BE2C (cell line): ENCODE data around the gene HYAL3.

Experiments
- DNase-seq: peaks from one replicate; pipeline ENCODE4 v3.0.0-alpha.2; 2020
- H3K27me3 ChIP-seq: fragments of 250-450 bp; sonication (Bioruptor Pico); 2 replicates; pipeline ENCODE4 v1.5.1; 2020; ENCODE audit warnings: mild to moderate bottlenecking
- H3K36me3 ChIP-seq: fragments of 250-450 bp; sonication (Bioruptor Pico); 2 replicates; pipeline ENCODE4 v1.5.1; 2020; ENCODE audit warnings: mild to moderate bottlenecking
- H3K4me1 ChIP-seq: fragments of 250-450 bp; sonication (Bioruptor Pico); 2 replicates; pipeline ENCODE4 v1.5.1; 2020
- H3K4me3 ChIP-seq: 2 replicates; pipeline ENCODE4 v1.5.1; 2011; ENCODE audit warnings: low read depth, low read length
- H3K9me3 ChIP-seq: fragments of 250-450 bp; sonication (Bioruptor Pico); 2 replicates; pipeline ENCODE4 v1.5.1; 2020
- TF ChIP-seq, protein P1 (sequence below): IDR thresholded peaks from 2 replicates; pipeline ENCODE4 v1.5.1; 2012; ENCODE audit warnings: mild to moderate bottlenecking, low read depth, low read length

Gene HYAL3

DNA sequence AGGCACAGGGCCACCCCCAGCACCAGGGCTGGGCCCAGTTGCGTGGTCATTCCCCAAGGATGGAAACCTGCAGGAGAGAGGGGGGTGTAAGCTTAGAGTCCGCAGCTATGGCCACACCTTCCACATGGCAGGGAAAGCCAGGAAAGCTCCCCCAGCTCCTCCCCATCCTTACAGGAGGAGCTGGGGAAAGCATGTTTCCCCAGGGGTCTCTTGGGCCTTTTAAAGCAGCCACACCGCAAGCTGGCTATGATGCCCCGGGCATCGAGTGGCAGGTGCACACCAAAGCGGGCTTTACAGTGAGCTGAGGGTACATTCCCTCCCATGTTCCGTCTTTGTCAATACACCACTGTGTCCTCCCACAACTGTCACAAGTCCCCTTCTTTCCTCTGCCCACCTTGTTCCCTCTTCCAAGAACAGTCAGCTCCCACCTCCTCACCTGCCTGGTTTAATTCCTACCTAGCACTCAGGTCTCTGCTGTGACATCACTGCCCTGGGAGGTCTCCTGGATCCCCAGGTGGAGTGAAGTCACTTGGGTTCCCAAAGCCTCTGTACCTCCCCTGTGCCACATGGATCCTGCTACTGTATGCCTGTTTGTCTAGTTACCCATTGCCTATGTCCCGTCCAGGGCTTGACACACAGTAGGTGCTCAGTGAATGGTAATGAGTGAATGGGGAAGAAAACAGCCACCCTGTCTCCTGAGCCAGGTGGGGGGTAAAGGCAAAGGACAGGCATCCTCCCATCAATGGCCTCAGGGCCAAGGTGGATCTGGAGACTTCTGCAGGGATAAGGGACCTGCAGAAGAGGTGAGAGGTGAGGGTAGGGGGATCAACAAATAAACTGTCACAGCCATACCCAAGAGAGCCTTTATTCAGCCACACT is 3.4 kb downstream of the HYAL3 start:
- no peaks in the 10 kb centered on the region for H3K9me3 ChIP-seq
- TF ChIP-seq, protein P1, sequence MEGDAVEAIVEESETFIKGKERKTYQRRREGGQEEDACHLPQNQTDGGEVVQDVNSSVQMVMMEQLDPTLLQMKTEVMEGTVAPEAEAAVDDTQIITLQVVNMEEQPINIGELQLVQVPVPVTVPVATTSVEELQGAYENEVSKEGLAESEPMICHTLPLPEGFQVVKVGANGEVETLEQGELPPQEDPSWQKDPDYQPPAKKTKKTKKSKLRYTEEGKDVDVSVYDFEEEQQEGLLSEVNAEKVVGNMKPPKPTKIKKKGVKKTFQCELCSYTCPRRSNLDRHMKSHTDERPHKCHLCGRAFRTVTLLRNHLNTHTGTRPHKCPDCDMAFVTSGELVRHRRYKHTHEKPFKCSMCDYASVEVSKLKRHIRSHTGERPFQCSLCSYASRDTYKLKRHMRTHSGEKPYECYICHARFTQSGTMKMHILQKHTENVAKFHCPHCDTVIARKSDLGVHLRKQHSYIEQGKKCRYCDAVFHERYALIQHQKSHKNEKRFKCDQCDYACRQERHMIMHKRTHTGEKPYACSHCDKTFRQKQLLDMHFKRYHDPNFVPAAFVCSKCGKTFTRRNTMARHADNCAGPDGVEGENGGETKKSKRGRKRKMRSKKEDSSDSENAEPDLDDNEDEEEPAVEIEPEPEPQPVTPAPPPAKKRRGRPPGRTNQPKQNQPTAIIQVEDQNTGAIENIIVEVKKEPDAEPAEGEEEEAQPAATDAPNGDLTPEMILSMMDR, result no peak
- H3K36me3 ChIP-seq, result no peaks in the 10 kb centered on the region
- H3K27me3 ChIP-seq, result no peaks in the 10 kb centered on the region
- H3K4me3 ChIP-seq, result no peak overlapping the region
- no peak for DNase-seq
- H3K4me1 ChIP-seq, result no peaks in the 10 kb centered on the region; the same call in 1 of the 2 replicates

DNA sequence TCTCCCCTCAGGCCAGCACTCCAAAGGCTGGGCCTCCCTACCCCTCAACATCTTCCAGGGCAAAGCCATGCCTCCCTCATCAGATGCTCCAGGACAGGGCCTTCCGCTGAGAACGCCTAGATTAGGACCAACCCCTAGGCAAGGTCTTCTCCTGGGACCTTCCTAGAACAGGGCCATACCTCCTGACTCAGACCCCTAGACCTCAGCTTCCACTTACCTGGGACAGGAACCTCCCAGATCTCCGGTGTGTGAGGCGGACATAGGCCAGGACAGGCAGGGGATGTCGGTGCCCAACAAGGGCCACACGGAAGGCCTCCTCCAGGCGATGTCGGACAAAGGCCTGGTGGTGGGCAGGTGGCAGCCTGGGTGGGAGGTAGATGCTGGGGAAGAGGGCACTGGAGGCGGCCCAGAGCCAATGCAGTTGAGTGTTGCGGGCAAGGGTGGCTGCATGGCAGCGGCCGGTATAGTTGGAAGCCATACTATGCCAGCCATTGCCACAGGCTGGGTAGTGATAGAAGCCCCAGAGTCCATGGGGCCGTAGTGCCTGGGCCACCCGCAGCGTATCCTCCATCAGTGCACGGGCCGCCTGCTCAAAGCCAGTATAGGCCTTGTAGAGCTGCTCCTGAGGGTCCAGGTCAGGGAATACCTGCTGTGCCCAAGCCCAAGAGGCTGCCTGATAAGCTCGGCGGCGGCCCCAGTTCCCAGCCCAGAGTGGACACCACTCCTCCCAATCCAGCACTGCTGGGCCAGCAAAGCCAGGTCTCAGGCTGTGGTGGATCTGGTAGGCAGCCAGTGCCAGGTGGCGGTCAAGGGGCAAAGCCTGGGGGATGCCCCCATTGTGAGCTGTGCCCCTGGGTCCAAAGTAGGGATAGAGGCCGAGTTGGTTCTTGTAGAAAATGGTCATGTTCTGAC is 4.5 kb downstream of the HYAL3 start:
- DNase-seq, result no peak
- Histone ChIP-seq H3K36me3 (peaks cover 8% of the 10 kb centered on the region), H3K27me3 (no peaks in the 10 kb centered on the region), H3K4me3 (no peak overlapping the region), H3K9me3 (no peaks in the 10 kb centered on the region), H3K4me1 (no peaks in the 10 kb centered on the region; the same call in 1 of the 2 replicates)
- TF ChIP-seq, protein P1, result no peak

DNA sequence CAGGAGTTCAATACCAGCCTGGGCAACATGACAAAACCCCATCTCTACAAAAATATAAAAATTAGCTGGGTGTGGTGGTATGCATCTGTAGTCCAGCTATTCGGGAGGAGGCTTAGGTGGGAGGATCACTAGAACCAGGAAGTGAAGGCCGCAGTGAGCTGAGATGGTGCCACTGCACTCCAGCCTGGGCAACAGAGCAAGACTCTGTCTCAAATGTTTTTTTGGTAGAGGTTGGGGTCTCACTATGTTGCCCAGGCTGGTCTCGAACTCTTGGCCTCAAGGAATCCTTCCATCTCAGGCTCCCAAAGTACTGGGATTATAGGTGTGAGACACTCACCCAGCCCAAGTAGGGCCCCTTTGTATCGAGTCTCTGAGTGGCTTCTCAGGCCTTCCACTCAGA is 5.1 kb downstream of the HYAL3 start:
- H3K27me3 ChIP-seq, result no peaks in the 10 kb centered on the region
- H3K4me1 ChIP-seq, result no peaks in the 10 kb centered on the region
- H3K9me3 ChIP-seq, result no peaks in the 10 kb centered on the region
- TF ChIP-seq, protein P1, result no peak
- DNase-seq, result no peak
- no peak overlapping the region for H3K4me3 ChIP-seq
- H3K36me3 ChIP-seq, result peaks cover 13% of the 10 kb centered on the region

DNA sequence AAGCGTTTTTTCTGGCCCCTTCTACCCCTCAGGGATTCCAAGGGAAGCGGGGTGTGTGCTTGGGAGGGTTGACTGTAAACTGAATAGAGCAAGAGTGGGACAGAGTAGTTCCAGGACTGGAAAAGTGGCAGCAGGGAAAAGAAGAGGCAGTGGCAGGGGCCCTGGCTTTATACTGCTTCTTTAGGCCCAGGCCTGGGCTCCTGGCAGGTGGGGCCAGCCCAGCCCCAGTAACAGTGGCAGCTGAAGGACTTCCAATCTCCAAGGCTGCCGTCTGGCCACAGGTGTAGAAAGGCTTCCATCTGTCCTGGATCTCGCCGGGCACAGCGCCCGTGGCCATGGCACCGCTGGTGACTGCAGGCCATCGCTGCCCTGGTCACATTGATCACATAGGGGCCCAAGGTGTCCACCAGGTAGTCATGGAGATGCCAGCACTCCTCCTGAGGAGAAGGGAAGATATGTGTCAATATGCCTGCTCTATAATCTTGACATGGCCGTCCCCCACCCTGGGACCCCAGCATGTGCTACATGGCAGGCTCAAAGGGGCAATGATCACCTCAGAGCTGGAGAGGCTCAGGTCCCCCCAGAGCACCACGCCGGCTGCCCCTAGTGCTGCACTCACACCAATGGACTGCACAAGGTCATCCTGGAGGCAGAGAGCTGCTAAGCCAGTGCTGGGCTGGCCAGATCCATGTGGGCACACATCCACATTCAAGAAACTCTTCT is 6.0 kb downstream of the HYAL3 start:
- Histone ChIP-seq H3K36me3 (peaks cover 19% of the 10 kb centered on the region), H3K4me3 (no peak overlapping the region), H3K27me3 (no peaks in the 10 kb centered on the region), H3K4me1 (no peaks in the 10 kb centered on the region), H3K9me3 (no peaks in the 10 kb centered on the region)
- DNase-seq, result no peak
- TF ChIP-seq, protein P1, result no peak

DNA sequence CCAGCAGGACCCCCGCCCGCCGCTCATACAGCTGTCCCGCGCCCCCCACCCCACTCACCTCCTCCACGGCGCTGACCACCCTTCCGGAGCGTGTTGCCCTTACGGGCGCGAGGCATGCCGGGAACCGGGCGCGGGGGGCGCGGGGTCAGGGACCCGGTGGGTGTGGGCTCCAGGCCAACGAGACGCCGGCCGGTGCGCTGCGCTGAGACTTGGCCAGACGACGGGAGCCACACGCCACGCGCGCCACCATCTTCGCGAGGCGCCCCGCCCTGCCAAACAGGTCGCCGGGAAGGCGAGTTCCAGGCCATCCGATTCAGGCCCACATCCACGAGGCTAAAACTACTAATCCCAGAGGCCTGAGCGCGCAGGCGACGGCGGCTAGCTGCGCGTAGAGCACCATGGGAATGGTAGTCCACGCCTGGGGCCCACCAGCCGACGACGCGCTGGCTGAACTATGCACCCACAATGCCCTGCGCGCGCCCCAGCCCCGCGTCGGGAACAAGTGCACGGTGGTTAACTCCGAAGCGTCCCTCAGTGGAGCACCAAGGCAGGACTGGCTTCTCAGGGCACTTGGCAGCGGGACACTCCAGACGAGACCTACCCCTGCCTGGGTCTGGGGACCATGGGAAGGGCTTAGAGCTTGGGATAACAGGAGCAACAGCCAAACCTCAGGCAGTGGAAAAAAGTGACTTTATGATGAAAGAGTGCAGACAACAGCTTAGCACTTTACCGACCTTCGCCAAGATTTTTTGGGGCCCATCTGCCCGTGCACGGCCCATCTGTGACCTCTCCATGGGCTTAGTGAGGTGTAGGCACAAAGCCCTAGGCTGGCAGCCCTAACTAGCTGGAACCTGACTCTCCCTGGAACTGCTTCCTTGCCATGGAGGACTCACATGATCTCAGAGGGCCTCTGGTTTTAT is 6.8 kb downstream of the HYAL3 start, which contains the start of gene IFRD2:
Gene IFRD2, minus strand, starts transcription at position 271 of the 920 bp plus-strand sequence. Its CDS starts 155 bp downstream, at position 116.
- Histone ChIP-seq H3K27me3 (no peaks in the 10 kb centered on the region), H3K36me3 (peaks cover 24% of the 10 kb centered on the region), H3K4me1 (no peaks in the 10 kb centered on the region), H3K4me3 (peak within 1 kb of the TSS; percentile 88), H3K9me3 (no peaks in the 10 kb centered on the region)
- peak; percentile 93 for DNase-seq
- TF ChIP-seq, protein P1, result no peak
